SK-N-SH (cell line): Measurements from ENCODE around the gene TRPC4AP. TPM values are rescaled to one million over a fixed set of nuclear protein-coding genes. Genes with fewer than 3 reads are reported as not detected.

Experiments
- CTCF ChIA-PET: fragments of 300-600, 350-600 bp; formaldehyde crosslinking; extraction: SDS; loops from one replicate; lab custom pipeline; 2021; lab: Yijun Ruan, JAX
- POLR2A ChIA-PET: fragments of 350-600 bp; sonication (Branson Sonifier 250); formaldehyde crosslinking; extraction: SDS; loops from one replicate; lab custom pipeline; 2020; ENCODE audit warnings: antibody characterized with exemption, inconsistent platforms; lab: Yijun Ruan, JAX
- DNase-seq: peaks from one replicate; pipeline ENCODE4 v3.0.0; 2012
- H2AFZ ChIP-seq: fragments of 200-600 bp; sonication (generic); 2 replicates; pipeline ENCODE4 v1.8.1; 2016; ENCODE audit warnings: antibody characterized with exemption, mild to moderate bottlenecking, low read depth
- H3F3A ChIP-seq: fragments of 200-600 bp; sonication (generic); replicated peaks from 2 replicates; pipeline ENCODE3; 2016; ENCODE audit warnings: antibody characterized with exemption, mild to moderate bottlenecking; ENCODE audit not compliant: insufficient read depth
- H3K27ac ChIP-seq, 2 experiments: fragments of 200-500 bp in 1 of 2; fragments of 200-600 bp in 1 of 2; sonication (Bioruptor generic) in 1 of 2; sonication (generic), shearing (Covaris generic) in 1 of 2; 2 replicates each; pipeline versions ENCODE4 v1.5.1 to v1.6.1; 2014 to 2016; ENCODE audit warnings: low read depth in 2 of 2, inconsistent platforms in 1 of 2, low read length in 1 of 2, mild to moderate bottlenecking in 1 of 2, mixed read lengths in 1 of 2
- H3K27me3 ChIP-seq: fragments of 200-600 bp; sonication (generic), shearing (Covaris generic); 2 replicates; pipeline ENCODE4 v1.6.1; 2016; ENCODE audit warnings: mixed run types; ENCODE audit not compliant: insufficient read depth
- H3K36me3 ChIP-seq, 2 experiments: fragments of 200-500 bp in 1 of 2; fragments of 200-600 bp in 1 of 2; sonication (Bioruptor generic) in 1 of 2; sonication (generic) in 1 of 2; replicated peaks in 1 of 2; 2 replicates each; pipeline versions ENCODE3 to v1.5.1; 2014 to 2016; ENCODE audit warnings: low read length in 1 of 2, mild to moderate bottlenecking in 1 of 2; ENCODE audit not compliant: insufficient read depth in 2 of 2, control insufficient read depth in 1 of 2
- H3K4me1 ChIP-seq, 2 experiments: fragments of 200-500 bp in 1 of 2; fragments of 200-600 bp in 1 of 2; sonication (Bioruptor generic) in 1 of 2; sonication (generic), shearing (Covaris generic) in 1 of 2; 2 replicates each; pipeline versions ENCODE4 v1.5.1 to v1.6.1; 2014 to 2016; ENCODE audit warnings: low read depth in 1 of 2, low read length in 1 of 2, mixed run types in 1 of 2; ENCODE audit not compliant: insufficient read depth in 2 of 2, control insufficient read depth in 1 of 2
- H3K4me2 ChIP-seq: fragments of 200-600 bp; sonication (generic), shearing (Covaris generic); 2 replicates; pipeline ENCODE4 v1.6.1; 2017; ENCODE audit warnings: mixed run types
- H3K4me3 ChIP-seq, 2 experiments: fragments of 200-500 bp in 1 of 2; fragments of 200-600 bp in 1 of 2; sonication (Bioruptor generic) in 1 of 2; sonication (generic), shearing (Covaris generic) in 1 of 2; 2 replicates each; pipeline versions ENCODE4 v1.5.1 to v1.8.1; 2014 to 2016; ENCODE audit warnings: low read depth in 2 of 2, inconsistent platforms in 1 of 2, low read length in 1 of 2, mild to moderate bottlenecking in 1 of 2, mixed read lengths in 1 of 2, moderate library complexity in 1 of 2
- H3K79me2 ChIP-seq: fragments of 200-600 bp; sonication (generic); 2 replicates; pipeline ENCODE4 v1.8.1; 2017; ENCODE audit warnings: mild to moderate bottlenecking; ENCODE audit not compliant: insufficient read depth
- H3K9ac ChIP-seq: fragments of 200-600 bp; sonication (generic); 2 replicates; pipeline ENCODE4 v1.6.1; 2017; ENCODE audit warnings: mixed run types
- H3K9me2 ChIP-seq: fragments of 200-600 bp; sonication (generic); 2 replicates; pipeline ENCODE4 v1.6.1; 2017; ENCODE audit warnings: mixed run types
- H3K9me3 ChIP-seq: fragments of 200-600 bp; sonication (generic); 2 replicates; pipeline ENCODE4 v1.6.1; 2017; ENCODE audit warnings: mixed run types, mild to moderate bottlenecking, moderate library complexity
- H4K20me1 ChIP-seq: fragments of 200-600 bp; sonication (generic); 2 replicates; pipeline ENCODE4 v1.6.1; 2017; ENCODE audit warnings: mild to moderate bottlenecking, mixed run types; ENCODE audit not compliant: insufficient read depth
- CHD2 ChIP-seq: fragments of 150-350 bp; IDR thresholded peaks from 2 replicates; pipeline ENCODE4 v1.6.1; 2018; ENCODE audit warnings: low read length; ENCODE audit not compliant: partially characterized antibody
- EZH2phosphoT487 ChIP-seq: fragments of 200-600 bp; sonication (generic); IDR thresholded peaks from 2 replicates; pipeline ENCODE4 v1.6.1; 2017; ENCODE audit warnings: low read depth, mixed run types, mild to moderate bottlenecking, antibody characterized with exemption, moderate library complexity, borderline replicate concordance
- FOSL2 ChIP-seq: IDR thresholded peaks from 2 replicates; pipeline ENCODE4 v1.4.0; 2012; ENCODE audit warnings: low read depth, mild to moderate bottlenecking, moderate library complexity, borderline replicate concordance
- FOXJ3 ChIP-seq: sonication (generic); formaldehyde crosslinking; IDR thresholded peaks from 2 replicates; pipeline ENCODE4 v1.5.1; 2020; ENCODE audit warnings: mild to moderate bottlenecking, missing genetic modification reagents
- GABPA ChIP-seq: IDR thresholded peaks from 2 replicates; pipeline ENCODE4 v1.4.0; 2012; ENCODE audit warnings: low read depth, mild to moderate bottlenecking
- JUND ChIP-seq: IDR thresholded peaks from 2 replicates; pipeline ENCODE4 v1.4.0; 2012
- MEF2A ChIP-seq: IDR thresholded peaks from 2 replicates; pipeline ENCODE4 v1.4.0; 2012; ENCODE audit warnings: low read depth, borderline replicate concordance
- NFIC ChIP-seq: IDR thresholded peaks from 2 replicates; pipeline ENCODE4 v1.4.0; 2012; ENCODE audit warnings: borderline replicate concordance
- NRF1 ChIP-seq: IDR thresholded peaks from 2 replicates; pipeline ENCODE4 v1.6.1; 2012; ENCODE audit warnings: low read depth, mild to moderate bottlenecking, low read length
- POLR2AphosphoS5 ChIP-seq: IDR thresholded peaks from 2 replicates; pipeline ENCODE4 v1.6.1; 2012; ENCODE audit warnings: low read depth, low read length
- RCOR1 ChIP-seq: fragments of 150-350 bp; IDR thresholded peaks from 2 replicates; pipeline ENCODE4 v1.6.1; 2017; ENCODE audit warnings: antibody characterized with exemption, low read length
- REST ChIP-seq: IDR thresholded peaks from 2 replicates; pipeline ENCODE4 v1.6.1; 2012; ENCODE audit warnings: mild to moderate bottlenecking, low read depth, low read length, moderate library complexity
- RXRA ChIP-seq: IDR thresholded peaks from 2 replicates; pipeline ENCODE4 v1.4.0; 2012; ENCODE audit warnings: low read depth, mild to moderate bottlenecking, borderline replicate concordance
- SIN3A ChIP-seq: IDR thresholded peaks from 2 replicates; pipeline ENCODE4 v1.6.1; 2012; ENCODE audit warnings: low read depth, mild to moderate bottlenecking, low read length, moderate library complexity, borderline replicate concordance
- SMC3 ChIP-seq: IDR thresholded peaks from 2 replicates; pipeline ENCODE4 v1.6.1; 2012; ENCODE audit warnings: low read depth, low read length, improper control_type of control experiment
- TEAD4 ChIP-seq: IDR thresholded peaks from 2 replicates; pipeline ENCODE4 v1.4.0; 2012; ENCODE audit warnings: mild to moderate bottlenecking, borderline replicate concordance; ENCODE audit not compliant: insufficient read depth
- WGBS: methylation state at CpG from one replicate; pipeline ENCODE4 v1.1.6; 2017; ENCODE audit warnings: low lambda C conversion rate; 5-methylcytosine and 5-hydroxymethylcytosine counted together
- polyA plus RNA-seq, 3 experiments: library from polyadenylated mRNA; depleted of rRNA; stranded (reverse); fragments of >200 nt; gene quantifications; 2 replicates each; pipeline ENCODE4 v1.2.3, GENCODE V29; 2012
- TF ChIP-seq, protein P1 (sequence below): IDR thresholded peaks from 2 replicates; pipeline ENCODE4 v1.4.0; 2012; ENCODE audit warnings: low read depth

The TRPC4AP gene
- polyA plus RNA-seq, 1 of the 3 experiments (the other 2 are of a cell fraction): 57.4 TPM

DNA sequence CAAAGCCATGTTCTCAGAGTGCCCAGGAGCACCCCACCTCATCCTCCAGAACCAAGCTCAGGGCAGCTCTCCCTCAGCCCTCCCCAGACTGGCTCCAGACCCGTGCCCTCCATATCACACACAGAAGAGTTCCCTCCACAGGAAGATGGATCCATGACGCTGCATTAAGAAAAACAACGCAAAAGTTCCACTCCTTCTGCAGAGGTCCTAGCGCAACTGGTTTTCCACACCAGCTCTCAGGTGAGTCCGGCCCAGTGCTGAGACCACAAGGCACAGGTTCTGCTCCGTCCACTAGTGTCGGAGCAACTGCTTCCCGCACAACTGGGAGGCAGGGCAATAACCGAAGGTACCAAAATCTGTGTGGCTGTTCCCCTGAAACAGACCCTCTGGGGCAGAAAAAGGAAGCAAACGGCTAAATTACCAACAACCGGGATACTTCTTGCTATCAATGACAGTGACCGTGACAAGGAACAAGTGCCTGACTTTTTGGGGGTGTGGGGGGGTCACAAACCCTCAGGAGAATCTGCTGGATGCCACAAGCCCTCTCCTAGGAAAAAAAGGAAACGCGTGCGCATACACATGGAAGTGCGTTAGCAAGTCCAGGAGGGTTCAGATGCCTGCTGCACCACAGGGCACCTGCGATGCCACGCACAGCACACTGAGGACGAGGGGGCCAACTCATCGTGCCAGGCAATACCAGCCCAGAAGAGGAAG, 87.7 kb downstream of the TRPC4AP start:
- Histone ChIP-seq H3K9ac (no peak overlapping the region), H2AFZ (no peak overlapping the region), H3K79me2 (no peaks in the 10 kb centered on the region), H4K20me1 (no peaks in the 10 kb centered on the region), H3K27ac (no peak overlapping the region), H3K4me2 (no peak overlapping the region), H3K4me1 (no peaks in the 10 kb centered on the region; a peak in 1 of 4 replicates), H3F3A (no peaks in the 10 kb centered on the region), H3K9me3 (no peaks in the 10 kb centered on the region), H3K27me3 (no peaks in the 10 kb centered on the region), H3K4me3 (no peak overlapping the region), H3K36me3 (peaks cover 46 to 98% of the 10 kb centered on the region in 2 experiments), H3K9me2 (no peaks in the 10 kb centered on the region)
- ChIA-PET POLR2A (no interaction called here), CTCF (interaction anchor here (0.7 to 1.1 kb wide), 3 partner anchors 11 to 204 kb away, joined by 3 read pairs; no protein-coding TSS in a partner anchor)
- no peak for DNase-seq
- TF ChIP-seq TEAD4 (no peak), JUND (no peak), GABPA (no peak), MEF2A (no peak), FOXJ3 (CRISPR knock-in tag) (no peak)
- TF ChIP-seq, protein P1, sequence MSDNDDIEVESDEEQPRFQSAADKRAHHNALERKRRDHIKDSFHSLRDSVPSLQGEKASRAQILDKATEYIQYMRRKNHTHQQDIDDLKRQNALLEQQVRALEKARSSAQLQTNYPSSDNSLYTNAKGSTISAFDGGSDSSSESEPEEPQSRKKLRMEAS: no peak
- WGBS: 92% methylated on average over 20 of the region's 20 CpGs

GRCh38 chr20:35004051-35004725, 88.4 kb downstream of the TRPC4AP start:
- no peak for DNase-seq
- Histone ChIP-seq H3K9me2 (no peaks in the 10 kb centered on the region), H3K27me3 (no peaks in the 10 kb centered on the region), H3K9me3 (no peaks in the 10 kb centered on the region), H3K79me2 (no peaks in the 10 kb centered on the region), H3K9ac (no peak overlapping the region), H3K4me3 (no peak overlapping the region), H2AFZ (no peak overlapping the region), H3K27ac (no peak overlapping the region), H3K36me3 (peaks cover 39 to 98% of the 10 kb centered on the region in 2 experiments), H3F3A (no peaks in the 10 kb centered on the region), H3K4me1 (no peaks in the 10 kb centered on the region; a peak in 1 of 4 replicates), H4K20me1 (no peaks in the 10 kb centered on the region), H3K4me2 (no peak overlapping the region)
- CTCF ChIA-PET: no interaction called here
- no peak for TF ChIP-seq FOSL2
- no peak for TF ChIP-seq REST
- TF ChIP-seq CHD2: no peak
- TF ChIP-seq, protein P1: no peak
- TF ChIP-seq NRF1: no peak
- TF ChIP-seq SMC3: no peak
- TF ChIP-seq SIN3A: no peak
- TF ChIP-seq RXRA: no peak
- no peak for TF ChIP-seq POLR2AphosphoS5
- no peak for TF ChIP-seq TEAD4
- no peak for TF ChIP-seq NFIC
- TF ChIP-seq RCOR1: no peak
- no peak for TF ChIP-seq EZH2phosphoT487
- TF ChIP-seq FOXJ3 (CRISPR knock-in tag): no peak
- 98% methylated on average over 15 of the region's 18 CpGs for WGBS
- POLR2A ChIA-PET: no interaction called here
